T-helper 17 cell (primary cell): Measurements from ENCODE around the gene GLT1D1. TPM values are rescaled to one million over a fixed set of nuclear protein-coding genes. Genes with fewer than 3 reads are reported as not detected.

ENCODE experiments used
- ATAC-seq: fragments of 150-1000 bp; cut with Tn5 transposase; 2 replicates; pipeline ENCODE4 v1.10.0; 2021; ENCODE audit warnings: mild to moderate bottlenecking, moderate library complexity
- DNase-seq, 3 donors: peaks; one replicate each; pipeline versions ENCODE4 v3.0.0 to v3.0.0-alpha.2; 2020 to 2021
- H3K9me3 ChIP-seq: one replicate; pipeline ENCODE4 v1.7.0; 2013; ENCODE audit warnings: low read length, mild to moderate bottlenecking; ENCODE audit not compliant: control insufficient read depth, poor library complexity, severe bottlenecking
- H3K27ac Mint-ChIP-seq: one replicate; pipeline ENCODE4 v1.8.0; 2022; ENCODE audit warnings: mild to moderate bottlenecking, moderate library complexity, mixed read lengths
- H3K27me3 Mint-ChIP-seq: one replicate; pipeline ENCODE4 v1.8.0; 2022; ENCODE audit warnings: mixed read lengths
- H3K36me3 Mint-ChIP-seq: one replicate; pipeline ENCODE4 v1.8.0; 2022; ENCODE audit warnings: low read depth, mixed read lengths
- H3K4me1 Mint-ChIP-seq: one replicate; pipeline ENCODE4 v1.8.0; 2022; ENCODE audit warnings: mild to moderate bottlenecking, mixed read lengths
- H3K4me3 Mint-ChIP-seq: one replicate; pipeline ENCODE4 v1.8.0; 2022; ENCODE audit warnings: mild to moderate bottlenecking, moderate library complexity, mixed read lengths
- total RNA-seq, 4 donors: library from RNA in 2 of 4; stranded (reverse) in 2 of 4; gene quantifications; one replicate each; pipeline ENCODE4 v1.2.3 and lab custom pipeline; 2022 to 2026

Gene GLT1D1
- total RNA-seq, 2 donors from 2014 or later, result 0.10 to 1.2 TPM

DNA sequence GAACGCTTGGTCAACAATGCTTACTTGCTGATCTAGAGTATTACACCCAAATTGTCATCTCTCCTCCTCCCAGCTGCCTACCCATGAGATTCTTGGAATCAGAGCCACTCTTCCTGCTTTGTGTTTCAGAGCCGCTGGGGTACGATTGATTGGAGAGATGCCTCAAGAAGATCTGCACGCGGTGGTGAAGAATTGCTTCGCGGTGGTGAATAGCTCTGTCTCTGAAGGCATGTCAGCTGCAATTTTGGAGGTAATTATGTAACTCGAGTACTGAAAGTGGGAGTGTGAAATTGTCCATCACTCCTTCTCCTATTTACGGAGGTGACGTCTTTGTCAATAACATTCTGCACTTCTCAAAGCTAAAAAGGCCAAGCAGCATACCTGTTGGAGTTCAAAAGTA is 93.9 kb downstream of the GLT1D1 start:
- Mint-ChIP-seq H3K27ac (no peak overlapping the region), H3K4me1 (no peaks in the 10 kb centered on the region), H3K27me3 (peaks cover 11% of the 10 kb centered on the region), H3K4me3 (no peak overlapping the region), H3K36me3 (no peaks in the 10 kb centered on the region)
- DNase-seq (no peak), ATAC-seq (no peak)
- no peaks in the 10 kb centered on the region for H3K9me3 ChIP-seq

DNA sequence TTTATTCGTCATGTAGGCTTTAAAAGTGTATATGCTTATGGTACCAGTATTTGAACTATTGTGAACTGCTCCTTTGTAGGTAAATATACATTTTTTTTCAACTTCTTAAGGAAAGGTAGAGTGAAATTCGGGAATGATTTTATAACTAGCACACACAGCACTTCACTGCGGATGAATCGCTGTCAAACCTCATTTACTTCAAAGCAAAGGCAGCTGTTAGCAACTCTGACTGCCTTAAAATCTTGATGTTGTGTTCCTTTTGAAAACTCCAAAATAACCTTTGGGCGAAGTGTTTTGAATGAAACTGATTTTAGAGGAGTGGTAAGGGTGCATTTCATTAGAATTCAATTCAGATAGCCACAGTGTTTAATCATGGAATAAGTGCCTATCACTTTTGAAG is 95.8 kb downstream of the GLT1D1 start:
- Mint-ChIP-seq H3K27ac (no peak overlapping the region), H3K36me3 (no peaks in the 10 kb centered on the region), H3K4me1 (no peaks in the 10 kb centered on the region), H3K27me3 (peaks cover 6% of the 10 kb centered on the region), H3K4me3 (no peak overlapping the region)
- DNase-seq (no peak), ATAC-seq (no peak)
- H3K9me3 ChIP-seq, result no peaks in the 10 kb centered on the region

- no peaks in the 10 kb centered on the region for H3K9me3 ChIP-seq
- Mint-ChIP-seq H3K4me3 (no peak overlapping the region), H3K4me1 (no peaks in the 10 kb centered on the region), H3K36me3 (no peaks in the 10 kb centered on the region), H3K27ac (no peak overlapping the region), H3K27me3 (peaks cover 8% of the 10 kb centered on the region)
- DNase-seq (no peak), ATAC-seq (no peak)
Measured at GRCh38 chr12:128951448-128951847, 98.2 kb downstream of the GLT1D1 start.

- no peaks in the 10 kb centered on the region for H3K36me3 Mint-ChIP-seq
- no peak for DNase-seq
- H3K4me3 Mint-ChIP-seq, result no peak overlapping the region
- no peaks in the 10 kb centered on the region for H3K9me3 ChIP-seq
- no peak for ATAC-seq
- no peaks in the 10 kb centered on the region for H3K4me1 Mint-ChIP-seq
- H3K27me3 Mint-ChIP-seq, result peaks cover 27% of the 10 kb centered on the region
- no peak overlapping the region for H3K27ac Mint-ChIP-seq
Measured at GRCh38 chr12:128956755-128957154, 103.5 kb downstream of the GLT1D1 start.

DNA sequence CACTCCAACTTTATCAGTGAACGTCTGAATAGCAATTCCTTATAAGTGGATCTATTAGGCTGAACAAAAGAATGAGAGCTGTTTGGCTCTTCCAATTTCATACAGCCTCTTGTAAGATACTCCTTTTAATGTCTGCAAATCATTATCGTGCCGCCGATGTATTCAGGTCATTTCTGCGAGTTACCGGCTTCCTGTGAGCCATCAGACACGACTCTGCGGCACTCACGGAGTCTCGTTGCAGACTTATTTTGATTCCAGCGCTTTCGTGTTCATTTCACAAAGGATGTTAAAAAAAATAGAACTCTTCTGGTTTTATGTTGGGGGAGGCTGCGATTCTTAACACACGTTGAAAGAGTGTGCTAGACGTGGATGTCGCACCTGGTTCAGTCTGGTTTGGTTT is 106.6 kb downstream of the GLT1D1 start:
- H3K36me3 Mint-ChIP-seq, result no peaks in the 10 kb centered on the region
- ATAC-seq (no peak), DNase-seq (no peak)
- no peak overlapping the region for H3K4me3 Mint-ChIP-seq
- H3K27me3 Mint-ChIP-seq, result peaks cover 27% of the 10 kb centered on the region
- no peaks in the 10 kb centered on the region for H3K9me3 ChIP-seq
- no peaks in the 10 kb centered on the region for H3K4me1 Mint-ChIP-seq
- H3K27ac Mint-ChIP-seq, result no peak overlapping the region

GRCh38 chr12:128961308-128961902 is 108.1 kb downstream of the GLT1D1 start:
- no peak overlapping the region for H3K4me3 Mint-ChIP-seq
- no peaks in the 10 kb centered on the region for H3K4me1 Mint-ChIP-seq
- no peaks in the 10 kb centered on the region for H3K9me3 ChIP-seq
- DNase-seq (no peak), ATAC-seq (no peak)
- H3K27me3 Mint-ChIP-seq, result peaks cover 25% of the 10 kb centered on the region
- no peaks in the 10 kb centered on the region for H3K36me3 Mint-ChIP-seq
- no peak overlapping the region for H3K27ac Mint-ChIP-seq

DNA sequence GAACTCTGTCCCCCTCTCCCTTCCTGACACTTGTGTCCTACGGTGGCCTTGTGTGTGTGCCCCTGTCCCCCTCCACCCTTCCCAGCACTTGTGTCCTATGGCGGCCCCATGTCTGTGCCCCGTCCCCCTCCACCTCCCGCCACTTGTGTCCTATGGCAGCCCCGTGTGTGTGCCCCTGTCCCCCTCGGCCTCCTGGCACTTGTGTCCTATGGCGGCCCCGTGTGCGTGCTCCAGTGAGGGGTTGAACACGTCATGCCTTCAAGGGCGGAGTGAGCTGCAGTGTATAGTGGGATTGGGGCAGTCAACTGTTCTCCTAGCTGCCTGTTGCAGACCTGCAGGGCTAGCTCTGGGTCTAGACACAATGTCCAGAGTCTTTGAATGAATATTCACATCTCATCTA is 108.7 kb downstream of the GLT1D1 start:
- ATAC-seq, result no peak
- no peak for DNase-seq
- no peak overlapping the region for H3K27ac Mint-ChIP-seq
- no peak overlapping the region for H3K4me3 Mint-ChIP-seq
- no peaks in the 10 kb centered on the region for H3K4me1 Mint-ChIP-seq
- no peaks in the 10 kb centered on the region for H3K9me3 ChIP-seq
- H3K27me3 Mint-ChIP-seq, result peaks cover 20% of the 10 kb centered on the region
- no peaks in the 10 kb centered on the region for H3K36me3 Mint-ChIP-seq

GRCh38 chr12:128966203-128966810 is 113.0 kb downstream of the GLT1D1 start:
- no peaks in the 10 kb centered on the region for H3K9me3 ChIP-seq
- H3K4me3 Mint-ChIP-seq, result no peak overlapping the region
- no peak overlapping the region for H3K27ac Mint-ChIP-seq
- DNase-seq, result no peak
- H3K27me3 Mint-ChIP-seq, result peaks cover 6% of the 10 kb centered on the region
- H3K36me3 Mint-ChIP-seq, result no peaks in the 10 kb centered on the region
- H3K4me1 Mint-ChIP-seq, result peaks cover 3% of the 10 kb centered on the region
- ATAC-seq, result no peak

DNA sequence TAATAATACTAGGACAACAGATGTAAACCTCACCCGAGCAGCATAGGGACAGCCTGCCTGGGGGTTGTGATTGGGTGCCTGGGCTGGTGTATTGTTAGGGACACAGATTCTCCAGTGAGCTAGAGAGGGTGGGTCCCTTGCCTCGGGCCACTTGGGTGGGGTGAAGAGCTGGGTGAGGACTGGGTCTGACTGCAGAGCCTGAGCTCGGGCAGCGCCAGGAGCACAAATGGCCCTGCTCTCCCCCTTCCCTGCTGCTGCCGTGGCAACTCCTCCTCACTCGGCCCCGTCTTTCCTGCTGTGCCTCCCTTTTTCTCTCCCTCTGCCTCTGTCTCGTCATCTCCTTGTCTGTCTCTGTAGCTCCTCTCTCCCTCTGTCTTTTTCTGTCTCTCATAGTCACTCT is 115.4 kb downstream of the GLT1D1 start:
- Mint-ChIP-seq H3K36me3 (no peaks in the 10 kb centered on the region), H3K4me3 (no peak overlapping the region), H3K27me3 (peaks cover 6% of the 10 kb centered on the region), H3K27ac (no peak overlapping the region), H3K4me1 (peaks cover 3% of the 10 kb centered on the region)
- ATAC-seq, result no peak
- no peak for DNase-seq
- H3K9me3 ChIP-seq, result no peaks in the 10 kb centered on the region

DNA sequence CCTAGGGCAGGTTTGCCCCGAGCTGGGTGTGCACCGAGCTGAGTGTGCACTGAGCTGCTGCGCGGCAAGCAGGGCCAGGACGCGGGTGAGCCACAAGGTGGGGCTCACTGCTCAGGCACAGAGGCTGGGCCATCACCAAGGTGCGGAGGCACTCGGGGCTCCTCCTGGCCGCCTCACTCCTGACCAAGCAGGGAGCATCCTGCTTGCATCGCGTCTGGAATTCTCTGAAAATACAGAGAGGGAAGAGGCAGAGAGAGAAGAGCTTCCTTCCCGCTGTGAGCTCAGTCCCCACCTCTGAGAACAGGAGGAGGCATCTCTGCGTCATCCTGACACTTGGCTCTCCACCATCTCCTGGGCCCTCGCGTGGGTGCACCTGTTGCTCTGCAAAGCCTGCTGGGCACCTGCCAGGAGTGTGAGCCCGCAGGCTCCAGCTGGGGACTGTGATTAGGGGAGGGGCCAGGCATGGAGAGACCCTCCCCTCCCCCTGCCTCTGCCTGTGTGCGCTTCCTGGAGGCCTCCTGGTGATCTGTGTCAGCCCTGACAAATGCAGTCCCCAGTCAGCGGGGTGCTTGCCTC is 116.3 kb downstream of the GLT1D1 start:
- ATAC-seq, result no peak

GRCh38 chr12:128970110-128970509 is 116.8 kb downstream of the GLT1D1 start:
- ATAC-seq (no peak), DNase-seq (no peak)
- Mint-ChIP-seq H3K4me3 (no peak overlapping the region), H3K4me1 (peaks cover 3% of the 10 kb centered on the region), H3K36me3 (no peaks in the 10 kb centered on the region), H3K27me3 (peaks cover 11% of the 10 kb centered on the region), H3K27ac (no peak overlapping the region)
- H3K9me3 ChIP-seq, result no peaks in the 10 kb centered on the region

More for the DNA sequence above, 116.3 kb downstream of the GLT1D1 start:
- H3K4me1 Mint-ChIP-seq, result peaks cover 3% of the 10 kb centered on the region
- no peak overlapping the region for H3K4me3 Mint-ChIP-seq
- DNase-seq, result no peak
- H3K36me3 Mint-ChIP-seq, result no peaks in the 10 kb centered on the region
- no peaks in the 10 kb centered on the region for H3K9me3 ChIP-seq
- H3K27ac Mint-ChIP-seq, result no peak overlapping the region
- peaks cover 6% of the 10 kb centered on the region for H3K27me3 Mint-ChIP-seq

- H3K9me3 ChIP-seq, result no peaks in the 10 kb centered on the region
- Mint-ChIP-seq H3K36me3 (no peaks in the 10 kb centered on the region), H3K27ac (no peak overlapping the region), H3K4me1 (peaks cover 3% of the 10 kb centered on the region), H3K27me3 (peaks cover 12% of the 10 kb centered on the region), H3K4me3 (no peak overlapping the region)
- ATAC-seq (no peak), DNase-seq (no peak)
Measured at GRCh38 chr12:128970941-128971340, 117.7 kb downstream of the GLT1D1 start.

- H3K4me1 Mint-ChIP-seq, result peaks cover 3% of the 10 kb centered on the region
- H3K4me3 Mint-ChIP-seq, result no peak overlapping the region
- H3K27ac Mint-ChIP-seq, result no peak overlapping the region
- DNase-seq, result no peak
- no peaks in the 10 kb centered on the region for H3K36me3 Mint-ChIP-seq
- peaks cover 12% of the 10 kb centered on the region for H3K27me3 Mint-ChIP-seq
- ATAC-seq, result no peak
- H3K9me3 ChIP-seq, result no peaks in the 10 kb centered on the region
Measured at GRCh38 chr12:128971802-128972201, 118.5 kb downstream of the GLT1D1 start.
